GM23338 (cell line): Measurements from ENCODE around the gene CCDC201. TPM values are rescaled to one million over a fixed set of nuclear protein-coding genes. Genes with fewer than 3 reads are reported as not detected.

Source experiments
- ATAC-seq: fragments of 200-7000 bp; cut with Tn5 transposase; 3 replicates; pipeline ENCODE4 v1.9.1; 2020
- DNase-seq: peaks from one replicate; pipeline ENCODE4 v3.0.0-alpha.2; 2015; ENCODE audit warnings: low spot score
- H2AFZ ChIP-seq: fragments of 200-600 bp; sonication (generic); 2 replicates; pipeline ENCODE4 v1.8.0; 2016; ENCODE audit warnings: antibody characterized with exemption, mild to moderate bottlenecking, moderate library complexity
- H3F3A ChIP-seq: fragments of 200-600 bp; sonication (generic); replicated peaks from 2 replicates; pipeline ENCODE4 v1.8.0; 2017; ENCODE audit warnings: antibody characterized with exemption, mixed run types, low read depth
- H3K27ac ChIP-seq: fragments of 200-600 bp; sonication (generic); 2 replicates; pipeline ENCODE4 v1.6.1; 2016; ENCODE audit warnings: low read depth
- H3K27me3 ChIP-seq: fragments of 200-600 bp; sonication (generic); 2 replicates; pipeline ENCODE4 v1.8.0; 2016; ENCODE audit warnings: mild to moderate bottlenecking, mixed run types, moderate library complexity; ENCODE audit not compliant: insufficient read depth
- H3K36me3 ChIP-seq: fragments of 200-600 bp; sonication (generic); 2 replicates; pipeline ENCODE4 v1.8.0; 2016; ENCODE audit warnings: mild to moderate bottlenecking; ENCODE audit not compliant: insufficient read depth
- H3K4me1 ChIP-seq: fragments of 200-600 bp; sonication (generic); 2 replicates; pipeline ENCODE4 v1.8.0; 2016; ENCODE audit warnings: mild to moderate bottlenecking, moderate library complexity; ENCODE audit not compliant: insufficient read depth
- H3K4me2 ChIP-seq: fragments of 200-600 bp; sonication (generic); 2 replicates; pipeline ENCODE4 v1.7.1; 2017; ENCODE audit warnings: mixed run types
- H3K4me3 ChIP-seq: fragments of 200-600 bp; sonication (generic); 2 replicates; pipeline ENCODE4 v1.6.1; 2016; ENCODE audit warnings: mixed run types
- H3K79me2 ChIP-seq: fragments of 200-600 bp; sonication (generic); replicated peaks from 2 replicates; pipeline ENCODE4 v1.8.0; 2017; ENCODE audit warnings: mild to moderate bottlenecking; ENCODE audit not compliant: insufficient read depth
- H3K9me2 ChIP-seq: fragments of 200-600 bp; sonication (generic); 2 replicates; pipeline ENCODE4 v1.8.0; 2017; ENCODE audit not compliant: insufficient read depth
- H4K20me1 ChIP-seq: fragments of 200-600 bp; sonication (generic); replicated peaks from 2 replicates; pipeline ENCODE4 v1.8.0; 2017; ENCODE audit warnings: mild to moderate bottlenecking; ENCODE audit not compliant: insufficient read depth
- H3K27ac Mint-ChIP-seq: 2 replicates; pipeline ENCODE4 v1.8.0; 2020; ENCODE audit warnings: inconsistent platforms, mild to moderate bottlenecking, moderate library complexity, mixed read lengths
- H3K27me3 Mint-ChIP-seq: 3 replicates; pipeline ENCODE4 v1.8.0; 2022; ENCODE audit warnings: low read depth, mild to moderate bottlenecking, moderate library complexity, mixed read lengths, inconsistent platforms; ENCODE audit not compliant: insufficient read depth, poor library complexity
- H3K36me3 Mint-ChIP-seq: 3 replicates; pipeline ENCODE4 v1.8.0; 2021; ENCODE audit warnings: low read depth, mild to moderate bottlenecking, inconsistent platforms, moderate library complexity, mixed read lengths
- H3K4me1 Mint-ChIP-seq: 3 replicates; pipeline ENCODE4 v1.8.0; 2020; ENCODE audit warnings: mild to moderate bottlenecking, inconsistent platforms, mixed read lengths
- H3K4me3 Mint-ChIP-seq: 3 replicates; pipeline ENCODE4 v1.8.0; 2021; ENCODE audit warnings: moderate library complexity, mild to moderate bottlenecking, inconsistent platforms, mixed read lengths
- H3K9me3 Mint-ChIP-seq: 3 replicates; pipeline ENCODE4 v1.8.0; 2020; ENCODE audit warnings: moderate library complexity, mild to moderate bottlenecking, inconsistent platforms, mixed read lengths
- CREB1 ChIP-seq: fragments of 250-450 bp; sonication (Bioruptor Pico); IDR thresholded peaks from 2 replicates; pipeline ENCODE4 v1.5.0; 2020; ENCODE audit warnings: low read depth, mild to moderate bottlenecking, moderate library complexity
- JUNB ChIP-seq: IDR thresholded peaks from one replicate; pipeline ENCODE4 v1.6.1; 2016; ENCODE audit warnings: antibody characterized with exemption; ENCODE audit not compliant: unreplicated experiment
- NANOG ChIP-seq: IDR thresholded peaks from 2 replicates; pipeline ENCODE4 v1.6.1; 2016; ENCODE audit warnings: antibody characterized with exemption, borderline replicate concordance
- POLR2AphosphoS5 ChIP-seq: IDR thresholded peaks from 2 replicates; pipeline ENCODE4 v1.6.1; 2016; ENCODE audit warnings: antibody characterized with exemption, low read depth
- ZNF114 ChIP-seq: fragments of 250-450 bp; sonication (Bioruptor Pico); IDR thresholded peaks from 2 replicates; pipeline ENCODE4 v1.5.0; 2020; ENCODE audit warnings: mild to moderate bottlenecking, moderate library complexity
- polyA plus RNA-seq: library from polyadenylated mRNA; unstranded; fragments of >200 nt; fragmentation: Nextera tagmentation; extraction: Ambion mirVana; gene quantifications from 2 replicates; pipeline ENCODE4 v1.2.1, GENCODE V29; 2016
- total RNA-seq: library from RNA; depleted of rRNA; stranded (reverse); fragments of >200 nt; shearing (Covaris generic); gene quantifications from 2 replicates; pipeline ENCODE4 v1.2.3, GENCODE V29; 2014
- TF ChIP-seq, protein P1 (sequence below), 2 experiments: fragments of 200-600 bp in 1 of 2; sonication (generic) in 1 of 2; conservative IDR thresholded peaks; 2 replicates each; pipeline versions ENCODE4 v1.5.1 to v1.6.1; 2016 to 2017; ENCODE audit warnings: antibody characterized with exemption in 2 of 2, low read depth in 2 of 2, mild to moderate bottlenecking in 2 of 2, moderate library complexity in 1 of 2
- TF ChIP-seq, protein P2 (sequence below): IDR thresholded peaks from one replicate; pipeline ENCODE4 v1.6.1; 2018; ENCODE audit warnings: antibody characterized with exemption; ENCODE audit not compliant: unreplicated experiment

The CCDC201 gene
- total and polyA plus RNA-seq, 2 experiments from 2014 or later: not detected

- H3K27me3 Mint-ChIP-seq: peaks cover 56% of the 10 kb centered on the region
- Histone ChIP-seq H3K4me3 (peak overlapping the region; percentile 77), H3K79me2 (no peaks in the 10 kb centered on the region), H3K27ac (no peak overlapping the region), H3F3A (peaks cover 6% of the 10 kb centered on the region; the same call in 1 of the 2 replicates), H3K9me2 (0 out of 2 replicates have a peak, but pooled peaks cover 7% of the 10 kb centered on the region), H3K4me2 (peak overlapping the region; percentile 84), H3K36me3 (no peaks in the 10 kb centered on the region), H3K4me1 (peaks cover 51% of the 10 kb centered on the region), H4K20me1 (0 out of 2 replicates have a peak, but pooled peaks cover 7% of the 10 kb centered on the region), H3K27me3 (peaks cover 57% of the 10 kb centered on the region), H2AFZ (peak overlapping the region; percentile 90)
- peak; percentile 3 for ATAC-seq
- no peaks in the 10 kb centered on the region for H3K9me3 Mint-ChIP-seq
- H3K27ac Mint-ChIP-seq: no peak overlapping the region
- TF ChIP-seq, protein P1, sequence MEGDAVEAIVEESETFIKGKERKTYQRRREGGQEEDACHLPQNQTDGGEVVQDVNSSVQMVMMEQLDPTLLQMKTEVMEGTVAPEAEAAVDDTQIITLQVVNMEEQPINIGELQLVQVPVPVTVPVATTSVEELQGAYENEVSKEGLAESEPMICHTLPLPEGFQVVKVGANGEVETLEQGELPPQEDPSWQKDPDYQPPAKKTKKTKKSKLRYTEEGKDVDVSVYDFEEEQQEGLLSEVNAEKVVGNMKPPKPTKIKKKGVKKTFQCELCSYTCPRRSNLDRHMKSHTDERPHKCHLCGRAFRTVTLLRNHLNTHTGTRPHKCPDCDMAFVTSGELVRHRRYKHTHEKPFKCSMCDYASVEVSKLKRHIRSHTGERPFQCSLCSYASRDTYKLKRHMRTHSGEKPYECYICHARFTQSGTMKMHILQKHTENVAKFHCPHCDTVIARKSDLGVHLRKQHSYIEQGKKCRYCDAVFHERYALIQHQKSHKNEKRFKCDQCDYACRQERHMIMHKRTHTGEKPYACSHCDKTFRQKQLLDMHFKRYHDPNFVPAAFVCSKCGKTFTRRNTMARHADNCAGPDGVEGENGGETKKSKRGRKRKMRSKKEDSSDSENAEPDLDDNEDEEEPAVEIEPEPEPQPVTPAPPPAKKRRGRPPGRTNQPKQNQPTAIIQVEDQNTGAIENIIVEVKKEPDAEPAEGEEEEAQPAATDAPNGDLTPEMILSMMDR (conservative IDR thresholded peaks at IDR 0.05; ENCODE audit: low read depth in 2 of 2): no peak
- no peak for TF ChIP-seq ZNF114 (CRISPR knock-in tag)
- no peak for TF ChIP-seq NANOG
- TF ChIP-seq JUNB: no peak
- no peak for DNase-seq
- H3K4me1 Mint-ChIP-seq: peaks cover 40% of the 10 kb centered on the region
- H3K36me3 Mint-ChIP-seq: no peaks in the 10 kb centered on the region; the same call in 1 of the 3 replicates
- H3K4me3 Mint-ChIP-seq: peak overlapping the region; percentile 76
These were observed 48.5 kb upstream of the CCDC201 start for GRCh38 chr7:45921381-45921698.

- DNase-seq (peak; percentile 85), ATAC-seq (peak; percentile 60)
- peaks cover 56% of the 10 kb centered on the region for H3K27me3 Mint-ChIP-seq
- Histone ChIP-seq H3K79me2 (no peaks in the 10 kb centered on the region), H3K4me3 (peak within 1 kb of the TSS; percentile 77), H4K20me1 (0 out of 2 replicates have a peak, but pooled peaks cover 7% of the 10 kb centered on the region), H3K36me3 (no peaks in the 10 kb centered on the region), H2AFZ (peak within 1 kb of the TSS; percentile 90), H3F3A (peaks cover 6% of the 10 kb centered on the region; the same call in 1 of the 2 replicates), H3K4me1 (peaks cover 51% of the 10 kb centered on the region), H3K27me3 (peaks cover 57% of the 10 kb centered on the region), H3K9me2 (0 out of 2 replicates have a peak, but pooled peaks cover 3% of the 10 kb centered on the region), H3K4me2 (peak within 1 kb of the TSS; percentile 84), H3K27ac (no peak within 1 kb of the TSS)
- peaks cover 40% of the 10 kb centered on the region for H3K4me1 Mint-ChIP-seq
- H3K4me3 Mint-ChIP-seq: peak within 1 kb of the TSS; percentile 82
- TF ChIP-seq, protein P2, sequence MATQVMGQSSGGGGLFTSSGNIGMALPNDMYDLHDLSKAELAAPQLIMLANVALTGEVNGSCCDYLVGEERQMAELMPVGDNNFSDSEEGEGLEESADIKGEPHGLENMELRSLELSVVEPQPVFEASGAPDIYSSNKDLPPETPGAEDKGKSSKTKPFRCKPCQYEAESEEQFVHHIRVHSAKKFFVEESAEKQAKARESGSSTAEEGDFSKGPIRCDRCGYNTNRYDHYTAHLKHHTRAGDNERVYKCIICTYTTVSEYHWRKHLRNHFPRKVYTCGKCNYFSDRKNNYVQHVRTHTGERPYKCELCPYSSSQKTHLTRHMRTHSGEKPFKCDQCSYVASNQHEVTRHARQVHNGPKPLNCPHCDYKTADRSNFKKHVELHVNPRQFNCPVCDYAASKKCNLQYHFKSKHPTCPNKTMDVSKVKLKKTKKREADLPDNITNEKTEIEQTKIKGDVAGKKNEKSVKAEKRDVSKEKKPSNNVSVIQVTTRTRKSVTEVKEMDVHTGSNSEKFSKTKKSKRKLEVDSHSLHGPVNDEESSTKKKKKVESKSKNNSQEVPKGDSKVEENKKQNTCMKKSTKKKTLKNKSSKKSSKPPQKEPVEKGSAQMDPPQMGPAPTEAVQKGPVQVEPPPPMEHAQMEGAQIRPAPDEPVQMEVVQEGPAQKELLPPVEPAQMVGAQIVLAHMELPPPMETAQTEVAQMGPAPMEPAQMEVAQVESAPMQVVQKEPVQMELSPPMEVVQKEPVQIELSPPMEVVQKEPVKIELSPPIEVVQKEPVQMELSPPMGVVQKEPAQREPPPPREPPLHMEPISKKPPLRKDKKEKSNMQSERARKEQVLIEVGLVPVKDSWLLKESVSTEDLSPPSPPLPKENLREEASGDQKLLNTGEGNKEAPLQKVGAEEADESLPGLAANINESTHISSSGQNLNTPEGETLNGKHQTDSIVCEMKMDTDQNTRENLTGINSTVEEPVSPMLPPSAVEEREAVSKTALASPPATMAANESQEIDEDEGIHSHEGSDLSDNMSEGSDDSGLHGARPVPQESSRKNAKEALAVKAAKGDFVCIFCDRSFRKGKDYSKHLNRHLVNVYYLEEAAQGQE: no peak
- TF ChIP-seq, protein P1 (conservative IDR thresholded peaks at IDR 0.05; ENCODE audit: low read depth in 2 of 2): no peak
- peak; percentile 55 for TF ChIP-seq CREB1 (CRISPR knock-in tag)
- peak; percentile 64 for TF ChIP-seq POLR2AphosphoS5
- H3K9me3 Mint-ChIP-seq: no peaks in the 10 kb centered on the region
- no peak within 1 kb of the TSS for H3K27ac Mint-ChIP-seq
- H3K36me3 Mint-ChIP-seq: peaks cover 4% of the 10 kb centered on the region; the same call in 2 of the 3 replicates
These were observed 47.9 kb upstream of the CCDC201 start, which contains the start of gene IGFBP3 for GRCh38 chr7:45920502-45921380. TSS of gene IGFBP3 (minus strand) at chr7:45921272. CDS start at chr7:45921140, 132 bp downstream.
